NOMO-1 treated with DMSO at 0.1 percent for 48 hours (cell line): Measurements from ENCODE around the gene MYOF.
"Not testable (repeated sequence)": the region's sequence is repeated elsewhere in the genome, so short reads cannot be mapped to it uniquely, and the experiment has no call there.

ENCODE experiments used
- DNase-seq: peaks from one replicate; lab custom pipeline; 2025; ENCODE audit not compliant: unreplicated experiment; lab: John Stamatoyannopoulos, UW

The MYOF gene

DNA sequence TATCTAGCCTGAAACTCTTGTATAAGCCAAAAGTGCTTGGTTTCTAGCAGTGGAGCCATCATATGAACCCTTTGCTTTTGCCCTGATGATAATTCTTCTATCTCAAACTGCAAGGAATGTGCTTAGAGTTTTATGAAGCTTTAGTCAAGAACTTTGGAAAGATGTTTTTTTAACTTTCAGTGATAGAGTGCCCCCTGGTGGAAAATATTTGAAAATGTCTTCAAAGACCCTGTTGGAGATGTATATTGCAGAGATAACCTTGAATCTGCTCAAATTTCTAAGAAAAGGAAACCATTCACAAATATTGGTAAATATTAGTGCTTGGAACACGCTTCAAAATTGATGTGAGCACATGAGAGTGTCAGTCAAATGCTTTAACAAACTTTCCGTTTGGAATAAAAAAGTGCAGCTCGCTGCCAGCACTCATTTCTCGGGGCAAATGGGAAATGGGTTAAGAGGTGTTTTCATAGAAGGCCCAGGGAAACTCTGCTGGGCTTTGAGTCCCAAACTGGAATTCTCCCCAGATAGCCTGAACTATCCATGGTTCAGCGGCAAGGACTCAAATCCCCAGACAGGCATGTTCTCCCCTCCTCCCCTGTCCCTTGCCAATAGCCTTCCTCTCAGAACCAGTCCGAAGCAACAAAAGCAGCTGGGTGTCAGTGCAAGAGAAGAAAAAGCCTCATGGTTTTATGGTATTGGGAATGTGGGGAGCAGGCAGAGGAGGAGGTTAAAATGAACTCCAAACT, 129.3 kb downstream of the MYOF start:
- DNase-seq = peak; percentile 28

- peak; percentile 24 for DNase-seq
Measured at GRCh38 chr10:93346694-93347093, 135.4 kb downstream of the MYOF start.

DNA sequence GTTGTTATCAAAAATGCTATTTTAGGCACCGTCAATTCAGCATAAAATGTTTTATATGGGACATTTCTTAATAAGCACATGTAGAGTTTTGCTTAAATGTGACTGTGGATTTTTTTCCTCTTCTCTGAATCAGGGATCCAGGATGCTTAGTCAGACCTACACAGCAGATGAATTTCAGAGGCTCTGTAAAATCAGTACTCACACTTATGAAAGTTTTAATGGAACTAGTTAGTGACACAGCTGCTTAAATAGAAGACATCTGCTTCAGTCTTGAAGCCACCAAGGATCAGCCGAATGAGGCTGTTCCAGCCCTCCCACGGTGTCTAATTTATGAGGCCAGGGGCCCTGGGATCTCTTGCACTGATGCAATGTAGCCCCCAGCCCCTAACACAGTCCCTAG, 136.0 kb downstream of the MYOF start:
- DNase-seq = no peak

DNA sequence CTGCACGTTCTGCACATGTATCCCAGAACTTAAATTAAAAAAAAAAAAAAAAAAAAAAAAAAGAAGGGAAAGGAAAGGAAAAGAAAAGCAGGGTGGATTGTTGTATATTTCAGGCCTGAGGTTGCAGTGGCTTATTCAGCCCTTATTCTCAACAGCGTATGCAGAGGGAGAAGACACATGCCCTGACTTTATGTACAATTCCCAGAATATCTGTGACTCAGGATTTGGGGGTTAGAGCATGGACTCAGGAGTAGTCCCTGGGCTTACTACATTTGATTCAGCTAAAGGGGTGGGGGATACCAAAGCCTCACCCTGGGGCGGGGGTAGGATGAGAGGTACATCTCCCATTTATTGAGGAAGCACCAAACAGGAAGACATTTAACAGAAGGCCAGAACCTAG, 137.4 kb downstream of the MYOF start:
- DNase-seq = no peak

GRCh38 chr10:93342921-93343320, 139.2 kb downstream of the MYOF start:
- DNase-seq = no peak

DNA sequence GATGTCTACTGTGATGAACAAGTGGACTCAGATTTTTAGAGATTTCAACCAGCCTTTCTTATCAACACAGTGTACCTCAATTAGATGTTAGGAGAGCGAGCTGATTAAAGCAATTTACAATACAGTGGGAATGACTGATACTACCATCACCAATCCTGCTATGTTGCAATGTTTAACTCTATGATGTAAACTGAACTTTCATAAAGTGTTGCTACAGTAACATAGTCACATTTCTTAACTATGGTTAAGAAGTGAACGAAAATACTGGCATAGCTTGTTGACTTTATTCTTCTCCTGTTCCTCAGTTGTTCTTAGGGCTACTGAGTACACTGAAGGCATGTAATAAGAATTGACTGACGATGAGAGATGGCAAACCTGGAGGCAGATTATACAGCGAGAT, 139.8 kb downstream of the MYOF start:
- no peak for DNase-seq

DNA sequence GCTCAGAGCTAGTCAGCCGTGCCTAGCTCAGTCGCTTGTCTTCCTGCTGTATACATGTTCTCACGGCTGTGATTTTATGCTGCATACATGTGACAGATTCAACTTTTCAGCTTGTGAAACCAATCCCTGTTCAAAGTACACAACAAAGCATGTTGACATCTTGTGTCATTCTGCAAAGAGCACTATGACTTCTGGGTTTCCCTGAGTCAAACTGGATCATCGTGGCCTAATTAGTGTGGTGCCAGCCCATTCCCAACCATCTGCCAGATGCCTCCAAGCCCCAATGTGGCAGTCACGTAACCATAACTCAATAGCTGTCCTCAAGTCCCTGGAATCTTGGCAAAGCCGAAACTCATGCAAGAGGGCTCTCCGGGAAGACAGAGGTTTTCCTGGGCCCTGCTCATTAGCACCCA, 144.8 kb downstream of the MYOF start:
- no peak for DNase-seq

GRCh38 chr10:93336678-93337077, 145.5 kb downstream of the MYOF start:
- DNase-seq = no peak

GRCh38 chr10:93336110-93336509, 146.0 kb downstream of the MYOF start:
- no peak for DNase-seq

DNA sequence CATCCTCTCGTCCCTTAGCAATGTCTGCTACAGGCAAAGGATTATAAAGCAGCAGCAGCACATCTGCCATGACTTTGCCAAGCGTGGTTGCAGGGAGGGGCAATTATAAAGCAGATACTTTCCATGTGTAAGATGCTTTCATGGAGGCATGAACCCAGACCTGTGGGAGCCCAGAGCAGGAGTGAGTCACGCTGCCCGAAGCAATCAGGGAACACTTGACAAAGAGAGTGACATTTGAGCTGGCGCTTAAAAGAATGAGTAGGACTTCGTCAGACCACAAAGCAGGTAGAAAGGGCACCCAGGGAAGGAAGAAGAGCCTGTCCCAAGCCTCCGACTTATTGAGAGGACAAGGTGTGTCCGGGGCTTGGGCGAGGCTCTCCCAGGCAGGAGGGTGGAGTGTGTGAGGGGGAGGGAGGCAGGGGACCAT, 147.2 kb downstream of the MYOF start:
- DNase-seq = no peak

DNA sequence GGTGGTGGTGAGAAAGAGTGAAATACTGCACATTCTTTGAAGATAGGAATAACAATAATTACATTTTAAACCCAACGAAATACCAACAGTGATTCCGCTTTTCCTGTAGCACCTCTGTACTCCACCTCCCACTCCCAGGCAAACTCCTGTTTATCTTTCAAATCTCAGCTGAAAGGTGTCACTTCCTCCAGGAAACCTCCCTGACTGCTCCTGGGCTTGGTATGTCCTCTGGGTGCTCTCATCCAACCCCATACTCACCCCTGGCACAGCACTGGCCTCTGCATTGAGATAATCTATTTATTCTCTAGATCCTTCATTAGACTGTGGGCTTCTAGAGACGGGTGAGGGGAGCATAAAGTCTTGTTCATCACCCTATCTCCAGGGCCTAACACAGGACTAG, 148.0 kb downstream of the MYOF start:
- DNase-seq = no peak

GRCh38 chr10:93333278-93333978, 148.7 kb downstream of the MYOF start:
- no peak for DNase-seq

- DNase-seq = no peak
Measured at GRCh38 chr10:93330824-93331223, 151.3 kb downstream of the MYOF start.

GRCh38 chr10:93319896-93320295, 162.2 kb downstream of the MYOF start:
- no peak for DNase-seq

GRCh38 chr10:93319096-93319495, 163.0 kb downstream of the MYOF start:
- no peak for DNase-seq

- DNase-seq = no peak
Measured at GRCh38 chr10:93315246-93315645, 166.9 kb downstream of the MYOF start.

DNA sequence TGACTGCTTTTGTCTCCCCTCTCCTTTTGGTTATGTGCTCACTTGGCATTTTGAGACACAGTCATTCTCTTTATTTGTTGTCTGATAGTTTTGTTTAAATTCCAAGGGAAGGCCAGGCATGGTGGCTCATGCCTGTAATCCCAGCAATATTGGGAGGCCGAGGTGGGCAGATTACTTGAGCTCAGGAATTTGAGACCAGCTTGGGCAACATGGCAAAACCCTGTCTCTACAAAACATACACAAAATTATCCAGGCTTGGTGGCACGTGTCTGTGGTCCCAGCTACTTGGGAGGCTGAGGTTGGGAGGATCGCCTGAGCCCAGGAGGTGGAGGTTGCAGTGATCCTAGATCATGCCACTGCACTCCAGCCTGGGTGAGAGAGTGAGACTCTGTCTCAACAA, 167.5 kb downstream of the MYOF start:
- not testable (repeated sequence) for DNase-seq

DNA sequence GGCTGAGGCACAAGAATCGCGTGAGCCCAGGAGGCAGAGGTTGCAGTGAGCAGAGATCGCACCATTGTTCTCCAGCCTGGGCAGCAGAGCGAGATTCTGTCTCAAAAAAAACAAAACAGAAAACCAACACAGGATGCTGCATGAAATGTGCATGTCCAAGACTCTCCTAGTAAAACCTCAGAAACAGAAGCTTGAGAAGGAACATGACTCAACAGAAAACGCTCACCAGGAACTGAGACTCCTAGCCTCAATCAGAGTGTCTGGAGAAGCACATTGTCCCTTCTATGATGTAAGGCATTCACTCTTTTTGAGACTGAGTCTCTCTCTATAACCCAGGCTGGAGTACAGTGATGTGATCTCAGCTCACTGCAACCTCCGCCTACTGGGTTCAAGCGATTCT, 168.3 kb downstream of the MYOF start:
- peak; percentile 44 for DNase-seq

DNA sequence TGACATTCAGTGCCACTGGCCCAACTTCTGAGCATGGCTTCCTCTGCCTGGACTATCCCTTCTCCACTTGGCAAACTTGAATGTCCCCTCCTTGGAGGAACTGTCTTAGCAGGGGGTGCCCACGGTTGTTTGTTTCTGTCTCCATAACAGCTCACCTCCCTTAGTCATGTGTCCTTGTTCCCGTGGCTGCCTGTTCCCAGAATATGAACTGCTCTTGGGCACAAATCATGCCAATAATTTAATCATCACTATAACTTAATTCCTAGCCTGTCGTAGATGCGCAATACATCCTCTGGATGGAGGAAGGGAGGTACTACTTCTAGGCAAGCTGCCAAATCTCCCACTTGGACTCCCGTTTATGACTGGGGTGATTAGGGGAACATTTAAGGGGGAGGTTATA, 173.1 kb downstream of the MYOF start:
- no peak for DNase-seq

GRCh38 chr10:93305122-93305521, 177.0 kb downstream of the MYOF start:
- no peak for DNase-seq

DNA sequence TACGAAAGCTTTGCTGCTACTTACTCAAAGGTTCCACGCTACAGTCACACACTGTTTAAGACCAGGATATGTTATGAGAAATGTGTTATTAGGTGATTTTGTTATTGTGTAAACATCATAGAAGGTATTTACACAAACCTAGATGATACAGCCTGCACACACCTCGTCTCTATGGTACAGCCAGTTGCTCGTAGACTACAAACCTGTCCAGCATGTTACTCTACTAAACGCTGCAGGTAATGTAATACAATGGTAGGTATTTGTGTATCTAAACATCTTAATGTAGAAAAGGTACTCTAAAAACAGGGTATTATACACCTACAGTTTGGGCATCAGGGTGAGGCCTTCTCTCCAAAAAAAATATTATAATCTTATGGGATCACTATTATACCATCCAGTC, 181.2 kb downstream of the MYOF start:
- no peak for DNase-seq

DNA sequence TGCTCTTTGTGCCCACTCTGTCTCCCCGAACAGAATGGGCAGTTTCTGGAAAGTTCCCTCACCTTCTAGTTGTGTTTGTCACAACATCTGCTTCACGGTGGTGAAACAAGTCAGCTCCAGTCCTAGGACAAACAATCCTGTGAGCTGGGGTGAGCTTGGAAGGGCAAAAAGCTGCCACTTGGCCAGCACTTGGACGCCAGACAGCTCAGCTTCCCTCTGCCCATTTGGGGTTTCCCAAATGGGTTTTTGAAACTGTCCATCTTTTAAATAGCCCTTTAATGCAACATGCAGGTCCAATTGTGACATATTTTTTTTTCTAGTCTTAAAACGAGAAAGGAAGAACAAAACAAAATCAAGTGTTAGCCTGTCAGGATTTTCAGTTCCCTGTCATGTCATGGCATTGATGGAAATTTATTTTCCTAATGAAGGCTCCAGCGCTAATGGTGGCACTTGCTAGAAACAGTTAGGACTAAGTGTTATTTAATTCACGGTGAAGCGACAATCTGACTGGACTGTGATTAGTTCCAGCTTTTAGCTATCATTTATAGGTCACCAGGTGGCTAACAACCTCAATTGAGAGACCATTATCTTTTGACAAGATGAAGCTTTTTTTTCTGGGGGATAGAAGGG, 181.7 kb downstream of the MYOF start:
- no peak for DNase-seq
